ENCODE measurements around the gene LRP1B.

Gene LRP1B

GRCh38 chr2:141439524-141439923 is 691.3 kb downstream of the LRP1B start:
- no peak for DNase-seq (ENCODE audit: low read depth)
- TF ChIP-seq CTCF (IDR thresholded peaks at IDR 0.05; ENCODE audit: low read depth, low read length, missing control alignments): no peak
- no peak overlapping the region for H3K4me3 ChIP-seq (ENCODE audit: low read depth, low read length)

- H3K4me3 ChIP-seq (ENCODE audit: low read depth, low read length): no peak overlapping the region
- no peak for DNase-seq (ENCODE audit: low read depth)
- no peak for TF ChIP-seq CTCF (IDR thresholded peaks at IDR 0.05; ENCODE audit: low read depth, low read length, missing control alignments)
Observed at GRCh38 chr2:141438536-141438935, 692.3 kb downstream of the LRP1B start.

DNA sequence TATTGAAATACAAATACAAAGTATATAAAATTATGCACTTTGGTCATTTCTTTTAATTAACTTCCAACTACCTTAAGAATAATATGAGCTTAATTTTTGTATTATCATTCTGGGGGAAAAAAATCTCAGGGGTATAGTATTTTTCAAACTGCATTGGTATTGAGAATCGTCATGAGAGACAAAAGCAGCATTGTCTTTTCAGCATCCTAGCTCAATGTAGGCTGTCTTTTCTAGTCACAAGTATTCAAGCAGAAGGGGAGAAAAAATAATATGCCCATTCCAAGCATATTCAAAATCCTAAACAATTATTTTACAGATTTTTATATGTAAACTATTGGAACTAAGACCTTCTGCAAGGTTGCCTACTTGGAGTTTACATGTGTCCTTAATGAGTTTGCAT is 693.3 kb downstream of the LRP1B start:
- no peak overlapping the region for H3K4me3 ChIP-seq (ENCODE audit: low read depth, low read length)
- TF ChIP-seq CTCF (IDR thresholded peaks at IDR 0.05; ENCODE audit: low read depth, low read length, missing control alignments): no peak
- DNase-seq (ENCODE audit: low read depth): no peak

GRCh38 chr2:141423124-141423523 is 707.7 kb downstream of the LRP1B start:
- no peak for DNase-seq (ENCODE audit: low read depth)
- no peak overlapping the region for H3K4me3 ChIP-seq (ENCODE audit: low read depth, low read length)
- TF ChIP-seq CTCF (IDR thresholded peaks at IDR 0.05; ENCODE audit: low read depth, low read length, missing control alignments): no peak

- no peak for TF ChIP-seq CTCF (IDR thresholded peaks at IDR 0.05; ENCODE audit: low read depth, low read length, missing control alignments)
- DNase-seq (ENCODE audit: low read depth): no peak
- H3K4me3 ChIP-seq (ENCODE audit: low read depth, low read length): no peak overlapping the region
Observed at GRCh38 chr2:141417246-141417797, 713.5 kb downstream of the LRP1B start.

GRCh38 chr2:141411419-141411818 is 719.4 kb downstream of the LRP1B start:
- H3K4me3 ChIP-seq (ENCODE audit: low read depth, low read length): no peak overlapping the region
- DNase-seq (ENCODE audit: low read depth): no peak
- no peak for TF ChIP-seq CTCF (IDR thresholded peaks at IDR 0.05; ENCODE audit: low read depth, low read length, missing control alignments)

DNA sequence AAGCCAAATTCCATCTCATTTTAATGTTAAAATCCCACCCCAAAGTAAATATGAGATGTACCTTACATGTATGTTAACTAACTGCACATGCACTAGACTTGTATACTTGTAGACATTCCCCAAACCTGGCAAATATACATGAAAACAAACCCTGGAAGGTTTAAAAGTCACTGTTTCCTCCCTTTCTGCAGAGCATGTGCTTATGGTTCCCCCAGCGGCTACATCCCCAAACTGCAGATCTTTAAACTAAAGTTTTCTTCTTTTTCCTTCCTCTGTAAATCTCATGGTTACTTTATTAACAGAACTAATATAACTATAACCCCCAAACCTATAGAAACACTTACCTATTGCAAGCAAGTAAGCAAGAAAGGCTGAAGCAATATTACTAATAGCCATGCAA is 731.5 kb downstream of the LRP1B start:
- peak; percentile 29 for TF ChIP-seq CTCF (IDR thresholded peaks at IDR 0.05; ENCODE audit: low read depth, low read length, missing control alignments)
- no peak overlapping the region for H3K4me3 ChIP-seq (ENCODE audit: low read depth, low read length)
- DNase-seq (ENCODE audit: low read depth): no peak

All from GM12864 (cell line).